T-cell (primary cell): Measurements from ENCODE around the gene CDC42EP1. TPM values are rescaled to one million over a fixed set of nuclear protein-coding genes. Genes with fewer than 3 reads are reported as not detected.
A peak's percentile ranks its signal among the peaks of the same experiment; 100 is the strongest.
"Not testable (repeated sequence)": the region's sequence is repeated elsewhere in the genome, so short reads cannot be mapped to it uniquely, and the experiment has no call there.

Source experiments
- ATAC-seq, 4 experiments: fragments of 200-7000 bp in 3 of 4; fragments of 150-1000 bp in 1 of 4; cut with Tn5 transposase; replicated peaks in 1 of 4; 1 replicate in 3 of 4; 2 replicates in 1 of 4; pipeline ENCODE4 v1.10.0; 2021; ENCODE audit warnings: moderate library complexity in 3 of 4, mild to moderate bottlenecking in 2 of 4, moderate number of reproducible peaks in 1 of 4
- CTCF ChIA-PET, 2 donors: fragments of 300-600 bp; sonication (Branson Sonifier 250); formaldehyde crosslinking; loops; one replicate each; lab custom pipeline; 2022; ENCODE audit warnings: antibody characterized with exemption in 2 of 2; lab: Charles Lee
- POLR2A ChIA-PET, 2 donors: fragments of 300-600 bp; sonication (Branson Sonifier 250); formaldehyde crosslinking; loops; one replicate each; lab custom pipeline; 2022; ENCODE audit warnings: antibody characterized with exemption in 2 of 2; lab: Charles Lee
- DNase-seq, 35 experiments: peaks; one replicate each; pipeline versions ENCODE4 v3.0.0 to v3.0.0-alpha.2; 2013 to 2023
- H3K27ac ChIP-seq: one replicate; pipeline ENCODE4 v1.5.1; 2013; ENCODE audit warnings: low read length
- H3K27me3 ChIP-seq, 2 experiments: replicated peaks in 1 of 2; 1 replicate in 1 of 2; 2 replicates in 1 of 2; pipeline versions ENCODE4 v1.6.1 to v1.7.0; 2013; ENCODE audit warnings: low read length in 1 of 2, mixed read lengths in 1 of 2; ENCODE audit not compliant: control insufficient read depth in 2 of 2, insufficient read depth in 2 of 2; ENCODE audit errors: extremely low read depth in 1 of 2
- H3K36me3 ChIP-seq, 2 donors: 1 replicate in 1 of 2; 2 replicates in 1 of 2; pipeline versions ENCODE4 v1.6.1 to v1.7.0; 2013; ENCODE audit warnings: low read length in 1 of 2; ENCODE audit not compliant: control insufficient read depth in 2 of 2, insufficient read depth in 1 of 2; ENCODE audit errors: extremely low read depth in 1 of 2
- H3K4me1 ChIP-seq, 2 experiments: 1 replicate in 1 of 2; 2 replicates in 1 of 2; pipeline versions ENCODE4 v1.6.1 to v1.7.0; 2013; ENCODE audit warnings: low read length in 2 of 2, mixed read lengths in 1 of 2; ENCODE audit not compliant: insufficient read depth in 2 of 2, control insufficient read depth in 1 of 2; ENCODE audit errors: extremely low read depth in 1 of 2
- H3K4me3 ChIP-seq, 2 donors: 1 replicate in 1 of 2; 2 replicates in 1 of 2; pipeline versions ENCODE4 v1.5.1 to v1.7.0; 2013; ENCODE audit warnings: mild to moderate bottlenecking in 2 of 2, low read length in 1 of 2, moderate library complexity in 1 of 2; ENCODE audit not compliant: control insufficient read depth in 1 of 2; ENCODE audit errors: extremely low read depth in 1 of 2
- H3K9me3 ChIP-seq: 2 replicates; pipeline ENCODE4 v1.7.0; 2013
- H3K27ac Mint-ChIP-seq, 2 donors: one replicate each; pipeline ENCODE4 v1.8.0; 2020 to 2021; ENCODE audit warnings: mild to moderate bottlenecking in 2 of 2, mixed read lengths in 2 of 2
- H3K27me3 Mint-ChIP-seq, 2 donors: one replicate each; pipeline ENCODE4 v1.8.0; 2021 to 2022; ENCODE audit warnings: mixed read lengths in 2 of 2
- H3K36me3 Mint-ChIP-seq: one replicate; pipeline ENCODE4 v1.8.0; 2021; ENCODE audit warnings: mixed read lengths
- H3K4me1 Mint-ChIP-seq, 3 donors: one replicate each; pipeline ENCODE4 v1.8.0; 2020 to 2022; ENCODE audit warnings: mixed read lengths in 3 of 3, mild to moderate bottlenecking in 1 of 3
- H3K4me3 Mint-ChIP-seq, 3 donors: one replicate each; pipeline ENCODE4 v1.8.0; 2020 to 2022; ENCODE audit warnings: mild to moderate bottlenecking in 3 of 3, mixed read lengths in 3 of 3, moderate library complexity in 3 of 3
- H3K9me3 Mint-ChIP-seq, 3 donors: one replicate each; pipeline ENCODE4 v1.8.0; 2020 to 2022; ENCODE audit warnings: mixed read lengths in 3 of 3
- WGBS: methylation state at CpG from one replicate; pipeline ENCODE4 v1.1.5; 2013; ENCODE audit warnings: missing lambda C conversion rate; ENCODE audit not compliant: insufficient coverage; 5-methylcytosine and 5-hydroxymethylcytosine counted together
- total RNA-seq, 35 experiments: library from RNA in 6 of 35; stranded (reverse) in 6 of 35; fragments of 120-200 nt in 1 of 35; gene quantifications; one replicate each; pipeline versions ENCODE4 v1.2.1 to v1.2.4 and lab custom pipeline; 2013 to 2026

CDC42EP1 gene
- total RNA-seq, 5 donors from 2014 or later (not counting 1 experiment from before 2014, with no cell fraction given) = 0.47 to 0.73 (median 0.62) TPM; not detected in 2

DNA sequence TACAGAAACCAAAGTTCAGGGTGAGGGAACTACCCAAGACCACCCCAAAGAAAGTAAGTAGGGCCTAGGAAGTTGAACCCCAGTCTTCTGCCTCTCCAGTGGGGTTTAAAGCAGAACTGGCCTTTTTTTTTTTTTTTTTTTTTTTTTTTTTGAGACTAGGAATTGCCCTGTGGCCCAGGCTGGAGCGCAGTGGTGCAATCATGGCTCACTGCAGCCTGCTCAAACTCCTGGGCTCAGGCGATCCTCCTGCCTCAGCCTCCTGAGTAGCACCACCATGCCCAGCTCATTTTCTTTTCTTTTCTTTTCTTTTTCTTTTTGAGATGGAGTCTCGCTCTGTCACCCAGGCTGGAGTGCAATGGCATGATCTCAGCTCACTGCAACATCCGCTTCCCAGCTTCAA, 17.9 kb upstream of the CDC42EP1 start:
- Mint-ChIP-seq H3K4me1 (peaks cover 24 to 40% (median 30%) of the 10 kb centered on the region in 3 donors), H3K27me3 (peaks cover 14 to 21% of the 10 kb centered on the region in 2 donors)
- not testable (repeated sequence) for H3K36me3 Mint-ChIP-seq, H3K9me3 Mint-ChIP-seq, H3K4me3 Mint-ChIP-seq, H3K27ac ChIP-seq, H3K27ac Mint-ChIP-seq, ATAC-seq, DNase-seq, H3K4me3 ChIP-seq, H3K9me3 ChIP-seq, H3K36me3 ChIP-seq
- 100% methylated on average over 1 of the region's 4 CpGs for WGBS
- POLR2A ChIA-PET = interaction anchor here in 1 of 2 donors (0.6 kb wide), 1 partner anchor 306 kb away, joined by 4 read pairs; no protein-coding TSS in a partner anchor
- H3K27me3 ChIP-seq = peaks cover 0 to 63% of the 10 kb centered on the region in 2 experiments
- peaks cover 0 to 40% of the 10 kb centered on the region in 2 experiments for H3K4me1 ChIP-seq
- CTCF ChIA-PET = interaction anchor here (0.5 to 5.3 kb wide), 4 partner anchors 24 to 91 kb away, joined by 3 to 59 read pairs (median 6); no protein-coding TSS in a partner anchor

DNA sequence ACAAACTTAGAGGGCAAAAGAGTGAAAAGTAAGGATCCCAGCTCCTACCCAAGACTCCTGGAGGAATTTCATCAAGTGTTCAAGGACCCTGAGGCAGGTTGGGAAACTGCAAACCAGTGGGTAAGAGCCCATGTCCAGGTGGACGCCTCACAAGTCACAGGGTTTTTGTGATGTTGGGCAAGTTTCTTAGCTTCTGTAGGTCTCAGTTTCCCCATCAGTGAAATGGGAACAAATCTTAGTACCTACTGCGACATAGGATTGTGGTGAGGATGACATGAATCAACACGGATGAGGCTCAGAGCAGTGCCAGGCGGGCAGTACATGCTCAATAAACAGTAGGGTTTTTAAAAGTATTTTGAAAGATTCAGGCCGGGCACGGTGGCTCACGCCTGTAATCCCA, 17.3 kb upstream of the CDC42EP1 start:
- H3K27ac Mint-ChIP-seq = no peak overlapping the region

DNA sequence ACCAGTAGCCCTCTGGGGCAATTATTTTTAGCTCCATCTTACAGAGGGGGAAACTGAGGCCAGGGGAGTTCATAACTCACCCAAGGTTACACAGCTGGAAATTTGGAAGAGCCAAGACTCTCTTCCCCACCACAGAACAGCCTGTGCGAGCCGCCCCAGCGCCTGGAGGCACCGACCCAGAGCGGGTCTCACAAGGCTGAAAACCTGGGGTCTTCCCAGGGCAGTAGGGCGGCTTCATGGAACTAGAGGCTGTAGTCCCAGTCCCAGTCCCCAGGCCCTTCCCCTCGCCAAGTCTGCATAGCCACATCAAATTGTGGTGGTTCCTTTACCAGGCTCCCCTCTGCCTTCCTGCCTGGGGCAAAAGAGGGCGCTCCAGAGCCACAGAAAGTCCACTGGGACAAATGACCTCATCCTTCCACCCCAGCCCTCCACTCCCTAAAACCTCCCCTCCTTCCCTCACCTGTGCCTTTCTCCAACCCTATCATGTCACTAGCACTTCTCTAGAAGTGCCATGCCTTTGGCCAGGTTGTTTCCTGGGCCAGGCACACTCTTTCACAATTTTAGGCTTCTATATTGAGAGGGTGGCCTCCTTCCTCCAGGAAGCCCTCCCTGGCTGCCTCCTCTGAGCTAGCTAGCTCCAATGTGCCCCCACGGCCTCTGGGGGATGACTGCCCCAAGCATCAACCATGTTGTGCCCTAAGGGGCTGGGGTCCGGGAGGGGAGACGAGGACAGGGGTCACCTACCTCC, 15.2 kb upstream of the CDC42EP1 start:
- Mint-ChIP-seq H3K27ac (no peak overlapping the region), H3K4me1 (peaks cover 14 to 24% (median 18%) of the 10 kb centered on the region in 3 donors), H3K36me3 (no peaks in the 10 kb centered on the region), H3K9me3 (no peaks in the 10 kb centered on the region), H3K27me3 (peaks cover 9 to 12% of the 10 kb centered on the region in 2 donors), H3K4me3 (no peak overlapping the region)
- Histone ChIP-seq H3K27me3 (peaks cover 0 to 52% of the 10 kb centered on the region in 2 experiments), H3K4me1 (peaks cover 0 to 26% of the 10 kb centered on the region in 2 experiments), H3K4me3 (no peak overlapping the region), H3K9me3 (no peaks in the 10 kb centered on the region), H3K27ac (no peak overlapping the region), H3K36me3 (no peaks in the 10 kb centered on the region)
- DNase-seq (peak in 20 of 35 experiments; percentile 11 to 61 (median 34)), ATAC-seq (peak; percentile 34 to 60 (median 53))
- ChIA-PET POLR2A (no interaction called here), CTCF (interaction anchor here in 1 of 2 donors (0.6 to 1.2 kb wide), 3 partner anchors 17 to 84 kb away, joined by 3 to 5 read pairs (median 3); no protein-coding TSS in a partner anchor)
- 50% methylated on average over 9 of the region's 11 CpGs for WGBS

More for the DNA sequence above, 17.3 kb upstream of the CDC42EP1 start:
- CTCF ChIA-PET = interaction anchor here in 1 of 2 donors (1.7 to 5.3 kb wide), 2 partner anchors 23 to 50 kb away, joined by 6 to 59 read pairs; no protein-coding TSS in a partner anchor
- H3K9me3 Mint-ChIP-seq = no peaks in the 10 kb centered on the region
- Histone ChIP-seq H3K27ac (no peak overlapping the region), H3K36me3 (no peaks in the 10 kb centered on the region), H3K9me3 (no peaks in the 10 kb centered on the region), H3K4me3 (no peak overlapping the region), H3K4me1 (peaks cover 0 to 40% of the 10 kb centered on the region in 2 experiments), H3K27me3 (peaks cover 0 to 63% of the 10 kb centered on the region in 2 experiments)
- WGBS = 95% methylated on average over 7 of the region's 7 CpGs
- no peak for DNase-seq
- no peaks in the 10 kb centered on the region for H3K36me3 Mint-ChIP-seq
- no peak for ATAC-seq
- peaks cover 14 to 21% of the 10 kb centered on the region in 2 donors for H3K27me3 Mint-ChIP-seq
- H3K4me3 Mint-ChIP-seq = no peak overlapping the region
- H3K4me1 Mint-ChIP-seq = peaks cover 24 to 39% (median 30%) of the 10 kb centered on the region in 3 donors
- POLR2A ChIA-PET = no interaction called here

DNA sequence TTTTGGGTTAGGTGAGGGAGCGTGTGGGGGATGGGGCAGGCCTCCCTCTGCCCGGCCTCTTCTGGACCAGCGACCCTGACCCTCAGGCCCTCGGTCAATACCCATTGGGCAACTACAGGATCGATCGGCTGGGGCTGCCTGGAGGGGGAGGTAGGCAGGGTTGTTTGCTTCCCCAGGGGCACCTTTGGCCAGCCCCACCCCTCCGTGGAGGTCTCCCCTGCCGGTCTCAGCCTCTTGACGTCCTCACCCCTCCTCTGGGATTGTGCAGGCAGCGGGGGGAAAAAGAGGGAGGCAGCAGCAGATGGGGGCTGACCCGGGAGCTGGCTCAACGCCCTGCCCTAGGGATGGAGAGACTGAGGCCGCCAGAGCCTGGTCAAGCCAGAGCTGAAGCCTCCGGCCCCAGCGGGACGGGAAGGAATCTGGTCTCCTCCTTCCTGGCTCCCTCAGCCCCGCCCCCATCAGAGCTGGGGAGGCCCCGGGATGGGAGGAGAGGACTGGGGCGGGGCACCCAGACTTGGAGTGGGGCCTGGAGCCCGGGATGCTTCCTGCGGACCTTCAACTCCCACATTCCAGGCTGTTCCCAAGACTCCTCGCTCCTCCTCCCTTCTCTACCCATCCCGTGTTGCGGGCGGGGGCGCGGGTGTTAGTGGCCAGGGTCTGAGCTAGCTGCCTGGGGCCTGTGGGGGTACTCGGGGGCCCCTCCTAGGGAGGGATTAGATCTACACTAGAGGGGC, 14.4 kb upstream of the CDC42EP1 start:
- peaks cover 14 to 18% (median 14%) of the 10 kb centered on the region in 3 donors for H3K4me1 Mint-ChIP-seq
- H3K27ac Mint-ChIP-seq = no peak overlapping the region
- Histone ChIP-seq H3K9me3 (no peaks in the 10 kb centered on the region), H3K27me3 (peaks cover 0 to 45% of the 10 kb centered on the region in 2 experiments), H3K4me3 (no peak overlapping the region), H3K27ac (no peak overlapping the region), H3K4me1 (peaks cover 0 to 26% of the 10 kb centered on the region in 2 experiments), H3K36me3 (no peaks in the 10 kb centered on the region)
- no peaks in the 10 kb centered on the region for H3K36me3 Mint-ChIP-seq
- 37% methylated on average over 6 of the region's 28 CpGs for WGBS
- peaks cover 2 to 5% of the 10 kb centered on the region in 2 donors for H3K27me3 Mint-ChIP-seq
- no peak overlapping the region for H3K4me3 Mint-ChIP-seq
- no peak for DNase-seq
- H3K9me3 Mint-ChIP-seq = no peaks in the 10 kb centered on the region
- no peak for ATAC-seq
- ChIA-PET CTCF (interaction anchor here in 1 of 2 donors (0.6 to 1.8 kb wide), 2 partner anchors 16 to 54 kb away, joined by 3 to 5 read pairs; no protein-coding TSS in a partner anchor), POLR2A (no interaction called here)

DNA sequence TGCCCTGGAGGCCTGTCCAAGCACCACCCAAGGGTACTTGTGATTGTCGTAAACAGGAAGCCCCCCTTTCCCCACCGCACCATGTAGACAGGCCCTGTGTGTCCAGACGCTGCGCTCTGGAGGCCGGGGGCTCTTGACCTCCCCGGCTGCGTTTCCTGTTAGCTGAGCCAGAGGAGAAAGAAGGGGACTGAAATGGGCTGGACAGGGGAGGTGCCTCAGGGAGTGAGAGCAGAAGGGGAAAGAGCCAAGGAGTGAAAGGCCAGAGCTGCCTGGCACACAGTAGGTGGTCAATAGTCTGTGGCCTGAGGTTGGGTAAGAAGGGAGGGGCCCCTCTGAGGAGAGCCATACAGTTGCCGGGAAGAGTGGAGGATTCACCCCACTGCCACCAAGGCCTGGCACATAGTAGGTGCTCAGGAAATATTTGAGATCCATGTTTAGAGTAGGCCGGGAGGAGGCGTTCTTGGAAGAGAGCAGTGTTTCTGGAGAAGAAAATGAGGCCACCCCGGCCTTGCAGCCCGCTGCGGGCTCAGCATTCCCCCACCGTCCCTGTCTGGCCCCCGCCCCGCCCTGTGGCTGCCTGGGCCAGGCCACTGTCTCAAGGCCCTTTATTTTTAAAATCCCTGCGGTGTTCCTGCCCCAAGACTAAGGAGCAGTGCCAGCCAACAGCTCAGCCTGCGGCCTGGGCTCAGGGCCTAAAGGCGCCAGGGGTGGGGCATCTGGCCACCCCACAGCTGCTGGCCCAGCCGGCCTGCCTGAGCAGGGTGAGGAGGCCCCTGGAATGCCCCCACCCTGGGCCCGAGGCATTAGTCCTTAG, 13.6 kb upstream of the CDC42EP1 start:
- H3K4me1 ChIP-seq = peaks cover 0 to 23% of the 10 kb centered on the region in 2 experiments
- ATAC-seq (no peak), DNase-seq (no peak)
- CTCF ChIA-PET = interaction anchor here in 1 of 2 donors (0.6 to 1.8 kb wide), 2 partner anchors 15 to 53 kb away, joined by 3 to 5 read pairs; no protein-coding TSS in a partner anchor
- H3K4me1 Mint-ChIP-seq = peaks cover 13 to 14% (median 13%) of the 10 kb centered on the region in 3 donors
- no peak overlapping the region for H3K27ac ChIP-seq
- no peak overlapping the region for H3K4me3 Mint-ChIP-seq
- H3K27me3 ChIP-seq = peaks cover 0 to 49% of the 10 kb centered on the region in 2 experiments
- no peaks in the 10 kb centered on the region for H3K36me3 Mint-ChIP-seq
- 84% methylated on average over 12 of the region's 21 CpGs for WGBS
- peak overlapping the region in 1 of 2 donors; percentile 32 for H3K27ac Mint-ChIP-seq
- H3K36me3 ChIP-seq = no peaks in the 10 kb centered on the region
- POLR2A ChIA-PET = no interaction called here
- H3K27me3 Mint-ChIP-seq = peaks cover 0 to 2% of the 10 kb centered on the region in 2 donors
- no peaks in the 10 kb centered on the region for H3K9me3 Mint-ChIP-seq
- H3K9me3 ChIP-seq = no peaks in the 10 kb centered on the region
- no peak overlapping the region for H3K4me3 ChIP-seq
